Neural progenitor cell (in vitro differentiated cells): ENCODE measurements around the gene SYDE2. TPM values are rescaled to one million over a fixed set of nuclear protein-coding genes. Genes with fewer than 3 reads are reported as not detected.
A peak's percentile ranks its signal among the peaks of the same experiment; 100 is the strongest.

Source experiments
- DNase-seq: peaks from one replicate; pipeline ENCODE4 v3.0.0-alpha.2; 2016; ENCODE audit warnings: low spot score
- H2AFZ ChIP-seq: fragments of 200-600 bp; sonication (generic); replicated peaks from 2 replicates; pipeline ENCODE4 v1.6.1; 2016; ENCODE audit warnings: antibody characterized with exemption
- H3F3A ChIP-seq: fragments of 200-600 bp; sonication (generic); 2 replicates; pipeline ENCODE4 v1.6.1; 2016; ENCODE audit warnings: antibody characterized with exemption, low read depth
- H3K27ac ChIP-seq: fragments of 200-600 bp; sonication (generic); 2 replicates; pipeline ENCODE4 v1.5.1; 2016; ENCODE audit warnings: mild to moderate bottlenecking
- H3K27me3 ChIP-seq: fragments of 200-600 bp; sonication (generic); 2 replicates; pipeline ENCODE4 v1.6.1; 2016; ENCODE audit warnings: mild to moderate bottlenecking, moderate library complexity
- H3K36me3 ChIP-seq: fragments of 200-600 bp; sonication (generic); 2 replicates; pipeline ENCODE4 v1.5.1; 2016
- H3K4me1 ChIP-seq: fragments of 200-600 bp; sonication (generic); 2 replicates; pipeline ENCODE4 v1.6.1; 2016; ENCODE audit warnings: mixed run types
- H3K4me2 ChIP-seq: fragments of 200-600 bp; sonication (generic); 2 replicates; pipeline ENCODE4 v1.6.1; 2016
- H3K4me3 ChIP-seq: fragments of 200-600 bp; sonication (generic); 2 replicates; pipeline ENCODE4 v1.5.1; 2016
- H3K79me2 ChIP-seq: fragments of 200-600 bp; sonication (generic); 2 replicates; pipeline ENCODE4 v1.6.1; 2016; ENCODE audit warnings: low read depth
- H3K9ac ChIP-seq: fragments of 200-600 bp; sonication (generic); 2 replicates; pipeline ENCODE4 v1.6.1; 2016
- H3K9me3 ChIP-seq: fragments of 200-600 bp; sonication (generic); 2 replicates; pipeline ENCODE4 v1.5.1; 2016; ENCODE audit warnings: low read depth
- H4K20me1 ChIP-seq: fragments of 200-600 bp; sonication (generic); 2 replicates; pipeline ENCODE4 v1.6.1; 2016; ENCODE audit warnings: low read depth
- H3K27ac Mint-ChIP-seq: 3 replicates; pipeline ENCODE4 v1.8.0; 2021; ENCODE audit warnings: mixed read lengths
- H3K27me3 Mint-ChIP-seq: 2 replicates; pipeline ENCODE4 v1.8.0; 2022; ENCODE audit warnings: low read depth, mild to moderate bottlenecking, inconsistent platforms, moderate library complexity, mixed read lengths; ENCODE audit not compliant: insufficient read depth
- H3K36me3 Mint-ChIP-seq: 3 replicates; pipeline ENCODE4 v1.8.0; 2021; ENCODE audit warnings: mixed read lengths
- H3K4me1 Mint-ChIP-seq: 3 replicates; pipeline ENCODE4 v1.8.0; 2021; ENCODE audit warnings: mixed read lengths
- H3K4me3 Mint-ChIP-seq: 3 replicates; pipeline ENCODE4 v1.8.0; 2021; ENCODE audit warnings: mild to moderate bottlenecking, moderate library complexity, mixed read lengths
- H3K9me3 Mint-ChIP-seq: 3 replicates; pipeline ENCODE4 v1.8.0; 2020; ENCODE audit warnings: mixed read lengths
- EZH2 ChIP-seq: fragments of 200-600 bp; sonication (generic); IDR thresholded peaks from 2 replicates; pipeline ENCODE4 v1.6.1; 2017; ENCODE audit warnings: antibody characterized with exemption, mild to moderate bottlenecking, moderate library complexity
- EZH2phosphoT487 ChIP-seq: fragments of 200-600 bp; sonication (generic); IDR thresholded peaks from 2 replicates; pipeline ENCODE4 v1.6.1; 2017; ENCODE audit warnings: antibody characterized with exemption
- total RNA-seq: library from RNA; depleted of rRNA; stranded (reverse); fragments of >200 nt; gene quantifications from 2 replicates; pipeline ENCODE4 v1.2.3, GENCODE V29; 2015; ENCODE audit warnings: low replicate concordance
- TF ChIP-seq, protein P1 (sequence below): fragments of 200-600 bp; sonication (generic); IDR thresholded peaks from 2 replicates; pipeline ENCODE4 v1.5.1; 2017; ENCODE audit warnings: antibody characterized with exemption, mild to moderate bottlenecking

The SYDE2 gene
- total RNA-seq, 1 donor from 2014 or later: 12.0 TPM

DNA sequence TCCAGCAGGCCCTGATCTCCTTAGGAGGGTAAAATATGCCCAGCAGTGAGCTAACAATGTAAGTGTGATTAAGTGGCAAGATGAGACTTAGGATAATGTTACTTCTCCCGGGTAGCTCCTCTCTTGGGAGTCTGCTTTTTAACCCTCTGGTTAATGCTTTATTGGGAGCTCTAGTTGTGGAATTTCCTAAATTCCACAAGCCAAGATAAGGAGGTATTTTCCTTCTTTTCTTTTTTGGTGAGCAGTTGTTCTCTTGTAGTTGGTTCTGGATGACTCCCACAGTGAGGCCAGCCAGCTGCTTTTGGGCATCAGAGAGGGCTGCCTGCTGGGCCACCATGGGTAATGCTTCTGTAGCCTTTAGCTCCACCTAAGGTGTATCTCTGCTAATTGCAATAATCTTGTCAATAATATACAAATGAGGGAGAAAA lies 39.4 kb upstream of the SYDE2 start:
- Histone ChIP-seq H3K9me3 (no peaks in the 10 kb centered on the region), H3K27me3 (no peaks in the 10 kb centered on the region), H3K27ac (peak overlapping the region; percentile 50), H3K4me3 (no peak overlapping the region), H3K79me2 (no peaks in the 10 kb centered on the region), H3F3A (peaks cover 35% of the 10 kb centered on the region), H3K9ac (no peak overlapping the region), H2AFZ (peak overlapping the region; percentile 79), H3K4me2 (peak overlapping the region; percentile 9), H4K20me1 (no peaks in the 10 kb centered on the region), H3K4me1 (peaks cover 36% of the 10 kb centered on the region), H3K36me3 (no peaks in the 10 kb centered on the region)
- peak; percentile 41 for DNase-seq
- H3K27me3 Mint-ChIP-seq: no peaks in the 10 kb centered on the region
- H3K4me3 Mint-ChIP-seq: no peak overlapping the region
- H3K4me1 Mint-ChIP-seq: peaks cover 7% of the 10 kb centered on the region
- H3K9me3 Mint-ChIP-seq: no peaks in the 10 kb centered on the region
- no peak overlapping the region for H3K27ac Mint-ChIP-seq
- no peaks in the 10 kb centered on the region for H3K36me3 Mint-ChIP-seq
- TF ChIP-seq EZH2phosphoT487: no peak
- TF ChIP-seq, protein P1, sequence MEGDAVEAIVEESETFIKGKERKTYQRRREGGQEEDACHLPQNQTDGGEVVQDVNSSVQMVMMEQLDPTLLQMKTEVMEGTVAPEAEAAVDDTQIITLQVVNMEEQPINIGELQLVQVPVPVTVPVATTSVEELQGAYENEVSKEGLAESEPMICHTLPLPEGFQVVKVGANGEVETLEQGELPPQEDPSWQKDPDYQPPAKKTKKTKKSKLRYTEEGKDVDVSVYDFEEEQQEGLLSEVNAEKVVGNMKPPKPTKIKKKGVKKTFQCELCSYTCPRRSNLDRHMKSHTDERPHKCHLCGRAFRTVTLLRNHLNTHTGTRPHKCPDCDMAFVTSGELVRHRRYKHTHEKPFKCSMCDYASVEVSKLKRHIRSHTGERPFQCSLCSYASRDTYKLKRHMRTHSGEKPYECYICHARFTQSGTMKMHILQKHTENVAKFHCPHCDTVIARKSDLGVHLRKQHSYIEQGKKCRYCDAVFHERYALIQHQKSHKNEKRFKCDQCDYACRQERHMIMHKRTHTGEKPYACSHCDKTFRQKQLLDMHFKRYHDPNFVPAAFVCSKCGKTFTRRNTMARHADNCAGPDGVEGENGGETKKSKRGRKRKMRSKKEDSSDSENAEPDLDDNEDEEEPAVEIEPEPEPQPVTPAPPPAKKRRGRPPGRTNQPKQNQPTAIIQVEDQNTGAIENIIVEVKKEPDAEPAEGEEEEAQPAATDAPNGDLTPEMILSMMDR: peak; percentile 18

DNA sequence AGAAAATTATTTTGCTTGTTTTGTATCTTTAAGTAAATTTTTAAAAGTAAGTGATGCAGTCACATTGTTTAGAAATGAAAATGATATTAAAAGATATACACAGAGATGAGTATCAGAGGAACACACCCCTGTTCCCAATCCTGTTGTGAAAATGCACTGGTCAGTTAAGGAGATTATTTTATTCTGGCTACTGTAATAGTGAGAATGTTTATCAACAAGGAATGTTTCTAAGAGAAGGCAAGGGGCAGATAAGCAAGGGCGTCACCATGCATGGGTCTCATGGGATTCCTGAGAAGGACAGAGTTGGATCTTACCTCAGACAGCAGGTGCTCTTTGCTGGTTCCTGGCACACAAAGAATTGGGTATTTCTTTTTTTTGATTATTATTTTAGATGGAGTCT lies 36.8 kb upstream of the SYDE2 start:
- no peaks in the 10 kb centered on the region for H3K9me3 Mint-ChIP-seq
- Histone ChIP-seq H3K27me3 (no peaks in the 10 kb centered on the region), H3K36me3 (no peaks in the 10 kb centered on the region), H3K4me3 (no peak overlapping the region), H3K9ac (no peak overlapping the region), H3F3A (peaks cover 16% of the 10 kb centered on the region), H3K27ac (no peak overlapping the region), H3K79me2 (no peaks in the 10 kb centered on the region), H2AFZ (no peak overlapping the region), H4K20me1 (no peaks in the 10 kb centered on the region), H3K9me3 (no peaks in the 10 kb centered on the region), H3K4me2 (no peak overlapping the region), H3K4me1 (peaks cover 14% of the 10 kb centered on the region)
- H3K27ac Mint-ChIP-seq: no peak overlapping the region
- TF ChIP-seq, protein P1: no peak
- no peak for TF ChIP-seq EZH2
- no peak for TF ChIP-seq EZH2phosphoT487
- H3K36me3 Mint-ChIP-seq: no peaks in the 10 kb centered on the region
- no peaks in the 10 kb centered on the region for H3K27me3 Mint-ChIP-seq
- H3K4me1 Mint-ChIP-seq: peaks cover 3% of the 10 kb centered on the region
- H3K4me3 Mint-ChIP-seq: no peak overlapping the region
- no peak for DNase-seq

DNA sequence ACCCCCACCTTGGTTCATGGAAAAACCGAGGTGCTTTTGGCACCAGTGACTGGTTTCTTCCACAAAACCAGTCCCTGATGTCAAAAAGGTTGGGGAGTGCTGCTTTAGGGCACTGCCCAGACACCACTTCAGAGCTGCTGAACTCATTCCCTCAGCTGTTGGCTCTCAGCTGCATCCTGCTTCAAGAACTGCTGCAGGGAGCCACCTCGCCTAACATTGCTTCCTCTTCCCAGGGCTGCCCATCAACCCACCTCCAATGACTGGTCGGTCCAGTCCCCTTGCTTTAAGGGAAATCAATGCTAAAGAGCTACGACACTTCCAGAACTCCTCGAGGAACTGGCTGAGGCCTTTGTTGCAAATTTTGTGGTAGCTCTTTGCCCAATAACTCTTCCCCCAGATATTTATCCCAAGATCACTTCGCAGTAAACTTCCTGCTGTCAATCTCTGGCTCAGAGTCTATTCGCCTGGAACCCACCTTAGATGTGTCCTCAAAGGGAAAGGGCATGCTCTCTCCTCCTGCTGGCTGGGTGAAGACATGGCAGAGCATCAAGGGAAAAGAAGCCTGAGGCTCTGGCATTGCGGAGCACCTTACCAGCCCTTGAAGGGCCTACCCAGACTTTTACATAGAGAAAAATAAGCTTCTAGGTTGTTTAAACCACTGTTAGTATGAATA lies 29.6 kb upstream of the SYDE2 start:
- H3K36me3 Mint-ChIP-seq: no peaks in the 10 kb centered on the region

More for the DNA sequence above, 29.6 kb upstream of the SYDE2 start:
- no peak overlapping the region for H3K4me2 ChIP-seq
- DNase-seq: peak; percentile 6
- H3K4me3 ChIP-seq: no peak overlapping the region
- Mint-ChIP-seq H3K27me3 (no peaks in the 10 kb centered on the region), H3K27ac (no peak overlapping the region), H3K4me1 (peaks cover 9% of the 10 kb centered on the region), H3K9me3 (no peaks in the 10 kb centered on the region), H3K4me3 (no peak overlapping the region)
- H3K4me1 ChIP-seq: peaks cover 9% of the 10 kb centered on the region
- no peaks in the 10 kb centered on the region for H3K36me3 ChIP-seq
- H4K20me1 ChIP-seq: no peaks in the 10 kb centered on the region
- H3K27me3 ChIP-seq: no peaks in the 10 kb centered on the region
- H2AFZ ChIP-seq: no peak overlapping the region
- H3F3A ChIP-seq: no peaks in the 10 kb centered on the region
- no peak overlapping the region for H3K9ac ChIP-seq
- H3K27ac ChIP-seq: no peak overlapping the region
- H3K9me3 ChIP-seq: no peaks in the 10 kb centered on the region
- H3K79me2 ChIP-seq: no peaks in the 10 kb centered on the region
- TF ChIP-seq EZH2 (no peak), EZH2phosphoT487 (no peak)
- TF ChIP-seq, protein P1: peak; percentile 38
